Kidney epithelial cell (primary cell): ENCODE data around the gene COMMD1. TPM values are rescaled to one million over a fixed set of nuclear protein-coding genes. Genes with fewer than 3 reads are reported as not detected.
"Not testable (repeated sequence)": the region's sequence is repeated elsewhere in the genome, so short reads cannot be mapped to it uniquely, and the experiment has no call there.

ENCODE experiments used
- DNase-seq: peaks from one replicate; pipeline ENCODE4 v3.0.0-alpha.2; 2010; ENCODE audit warnings: low read depth
- H3K27me3 ChIP-seq: 2 replicates; pipeline ENCODE4 v1.6.0; 2011; ENCODE audit warnings: low read length; ENCODE audit not compliant: control insufficient read depth, insufficient read depth
- H3K36me3 ChIP-seq: 2 replicates; pipeline ENCODE4 v1.5.1; 2011; ENCODE audit warnings: low read length; ENCODE audit not compliant: control insufficient read depth, insufficient read depth
- H3K4me3 ChIP-seq: 2 replicates; pipeline ENCODE4 v1.5.1; 2011; ENCODE audit warnings: low read depth, mild to moderate bottlenecking, control low read depth, low read length
- CTCF ChIP-seq: IDR thresholded peaks from 2 replicates; pipeline ENCODE4 v1.5.1; 2011; ENCODE audit warnings: mild to moderate bottlenecking, moderate library complexity, low read length, control low read depth, inconsistent platforms; ENCODE audit not compliant: insufficient read depth, poor library complexity, severe bottlenecking
- total RNA-seq: library from RNA; depleted of rRNA; stranded (reverse); fragments of >200 nt; gene quantifications from 2 replicates; pipeline ENCODE4 v1.2.3, GENCODE V29; 2015

Gene COMMD1
- total RNA-seq, 1 donor from 2014 or later, result 44.1 TPM

GRCh38 chr2:61898810-61899209 is 6.7 kb upstream of the COMMD1 start:
- Histone ChIP-seq H3K4me3 (no peak overlapping the region), H3K27me3 (no peaks in the 10 kb centered on the region), H3K36me3 (no peaks in the 10 kb centered on the region)
- DNase-seq, result no peak
- TF ChIP-seq CTCF, result peak; percentile 49

GRCh38 chr2:61900281-61900680 is 5.2 kb upstream of the COMMD1 start:
- Histone ChIP-seq H3K4me3 (no peak overlapping the region), H3K36me3 (no peaks in the 10 kb centered on the region), H3K27me3 (no peaks in the 10 kb centered on the region)
- no peak for DNase-seq
- no peak for TF ChIP-seq CTCF

- no peak for TF ChIP-seq CTCF
- peak overlapping the region; percentile 70 for H3K4me3 ChIP-seq
- H3K36me3 ChIP-seq, result no peaks in the 10 kb centered on the region
- DNase-seq, result no peak
- H3K27me3 ChIP-seq, result no peaks in the 10 kb centered on the region
Measured at GRCh38 chr2:61906186-61906470, 654 bp downstream of the COMMD1 start.

- no peak for DNase-seq
- H3K27me3 ChIP-seq, result no peaks in the 10 kb centered on the region
- TF ChIP-seq CTCF, result no peak
- H3K4me3 ChIP-seq, result no peak overlapping the region
- no peaks in the 10 kb centered on the region for H3K36me3 ChIP-seq
Measured at GRCh38 chr2:61909116-61909515, 3.6 kb downstream of the COMMD1 start.

- no peaks in the 10 kb centered on the region for H3K27me3 ChIP-seq
- no peak overlapping the region for H3K4me3 ChIP-seq
- no peaks in the 10 kb centered on the region for H3K36me3 ChIP-seq
- TF ChIP-seq CTCF, result no peak
- DNase-seq, result no peak
Measured at GRCh38 chr2:61910603-61911002, 5.1 kb downstream of the COMMD1 start.

- Histone ChIP-seq H3K4me3 (no peak overlapping the region), H3K27me3 (no peaks in the 10 kb centered on the region), H3K36me3 (no peaks in the 10 kb centered on the region)
- DNase-seq, result no peak
- TF ChIP-seq CTCF, result peak; percentile 13
Measured at GRCh38 chr2:61911510-61911909, 6.0 kb downstream of the COMMD1 start.

GRCh38 chr2:61914794-61915193 is 9.3 kb downstream of the COMMD1 start:
- H3K4me3 ChIP-seq, DNase-seq: not testable (repeated sequence)

More at GRCh38 chr2:61914794-61915193, 9.3 kb downstream of the COMMD1 start:
- not testable (repeated sequence) for H3K36me3 ChIP-seq, H3K27me3 ChIP-seq
